PC-9 (cell line): ENCODE data around the gene RHBDD1. TPM values are rescaled to one million over a fixed set of nuclear protein-coding genes. Genes with fewer than 3 reads are reported as not detected.

ENCODE experiments used
- BruUV-seq: library from RNA; stranded (reverse); fragments of 400-500 nt; replicated peaks from 2 replicates; lab custom pipeline; 2021; lab: Mats Ljungman, UMichigan
- CTCF ChIA-PET: fragments of 300-600 bp; sonication (Branson Sonifier 250); formaldehyde crosslinking; loops from one replicate; lab custom pipeline; 2022; ENCODE audit warnings: antibody characterized with exemption; lab: Charles Lee
- POLR2A ChIA-PET: fragments of 300-600 bp; sonication (Branson Sonifier 250); formaldehyde crosslinking; loops from one replicate; lab custom pipeline; 2022; ENCODE audit warnings: antibody characterized with exemption; ENCODE audit not compliant: unreplicated experiment; lab: Charles Lee
- DNase-seq, 2 experiments: peaks; one replicate each; pipeline versions ENCODE4 v3.0.0 to v3.0.0-alpha.2; 2015 to 2022; ENCODE audit warnings: mixed read lengths in 1 of 2
- H2AFZ ChIP-seq: fragments of 200-600 bp; sonication (generic); 2 replicates; pipeline ENCODE4 v1.8.1; 2017; ENCODE audit warnings: antibody characterized with exemption
- H3F3A ChIP-seq: fragments of 200-600 bp; sonication (generic); 2 replicates; pipeline ENCODE4 v1.8.1; 2017; ENCODE audit warnings: antibody characterized with exemption, mild to moderate bottlenecking, low read depth; ENCODE audit not compliant: insufficient read depth
- H3K27ac ChIP-seq: fragments of 200-600 bp; sonication (generic); 2 replicates; pipeline ENCODE4 v1.6.1; 2016; ENCODE audit warnings: mixed run types
- H3K27me3 ChIP-seq: fragments of 200-600 bp; sonication (generic); 2 replicates; pipeline ENCODE4 v1.6.1; 2016; ENCODE audit warnings: low read depth, mixed run types; ENCODE audit not compliant: insufficient read depth
- H3K36me3 ChIP-seq: fragments of 200-600 bp; sonication (generic); 2 replicates; pipeline ENCODE4 v1.6.1; 2016; ENCODE audit warnings: low read depth, mixed run types
- H3K4me1 ChIP-seq: fragments of 200-600 bp; sonication (generic); replicated peaks from 2 replicates; pipeline ENCODE4 v1.6.1; 2016; ENCODE audit warnings: mixed run types; ENCODE audit not compliant: insufficient read depth
- H3K4me2 ChIP-seq: fragments of 200-600 bp; sonication (generic); 2 replicates; pipeline ENCODE4 v1.6.1; 2017; ENCODE audit warnings: mixed run types
- H3K4me3 ChIP-seq: fragments of 200-600 bp; sonication (generic); 2 replicates; pipeline ENCODE4 v1.6.1; 2016; ENCODE audit warnings: mixed run types
- H3K79me2 ChIP-seq: fragments of 200-600 bp; sonication (generic); 2 replicates; pipeline ENCODE4 v1.6.1; 2017; ENCODE audit warnings: low read depth, mixed run types
- H3K9me2 ChIP-seq: fragments of 200-600 bp; sonication (generic); 2 replicates; pipeline ENCODE4 v1.8.1; 2017; ENCODE audit warnings: mild to moderate bottlenecking; ENCODE audit not compliant: insufficient read depth
- H3K9me3 ChIP-seq: fragments of 200-600 bp; sonication (generic); 2 replicates; pipeline ENCODE4 v1.8.1; 2016; ENCODE audit warnings: low read depth; ENCODE audit not compliant: insufficient read depth
- H4K20me1 ChIP-seq: fragments of 200-600 bp; sonication (generic); 2 replicates; pipeline ENCODE4 v1.8.1; 2017; ENCODE audit not compliant: insufficient read depth
- CTCF ChIP-seq: fragments of 200-600 bp; sonication (generic); conservative IDR thresholded peaks from 2 replicates; pipeline ENCODE4 v1.6.1; 2017; ENCODE audit warnings: mixed run types, antibody characterized with exemption, mild to moderate bottlenecking, moderate library complexity
- EZH2 ChIP-seq: fragments of 200-600 bp; sonication (generic); IDR thresholded peaks from 2 replicates; pipeline ENCODE4 v1.8.0; 2017; ENCODE audit warnings: antibody characterized with exemption, low read depth
- intact Hi-C: fragments of 100-400 bp; cut with micrococcal nuclease; formaldehyde crosslinking; loops from one replicate; pipeline ENCODE4 v1.10.0; 2022; ENCODE audit not compliant: unreplicated experiment
- total RNA-seq: library from RNA; stranded (reverse); gene quantifications from 2 replicates; pipeline ENCODE4 v1.2.3, GENCODE V29; 2021

The RHBDD1 gene
- total RNA-seq, 1 experiment from 2014 or later, result 22.3 TPM

GRCh38 chr2:226953206-226953605 is 117.4 kb downstream of the RHBDD1 start:
- CTCF ChIA-PET, result no interaction called here
- Histone ChIP-seq H3K9me3 (no peaks in the 10 kb centered on the region), H3F3A (no peaks in the 10 kb centered on the region), H2AFZ (no peak overlapping the region), H3K4me1 (no peaks in the 10 kb centered on the region), H3K4me2 (no peak overlapping the region), H3K36me3 (no peaks in the 10 kb centered on the region), H3K79me2 (no peaks in the 10 kb centered on the region), H3K4me3 (no peak overlapping the region), H3K27me3 (no peaks in the 10 kb centered on the region), H3K9me2 (no peaks in the 10 kb centered on the region), H4K20me1 (no peaks in the 10 kb centered on the region), H3K27ac (no peak overlapping the region)
- DNase-seq, result no peak
- POLR2A ChIA-PET, result no interaction called here
- no peak for TF ChIP-seq CTCF
- no peak for TF ChIP-seq EZH2
- intact Hi-C loops, result no loop called here
- no TSS peak for BruUV-seq

GRCh38 chr2:226953826-226954225 is 118.0 kb downstream of the RHBDD1 start:
- H3K4me2 ChIP-seq, result no peak overlapping the region
- POLR2A ChIA-PET, result no interaction called here
- CTCF ChIA-PET, result no interaction called here
- no peaks in the 10 kb centered on the region for H4K20me1 ChIP-seq
- H3K4me3 ChIP-seq, result no peak overlapping the region
- no peaks in the 10 kb centered on the region for H3K9me3 ChIP-seq
- H3K27ac ChIP-seq, result no peak overlapping the region
- H3K79me2 ChIP-seq, result no peaks in the 10 kb centered on the region
- intact Hi-C loops, result no loop called here
- H3K36me3 ChIP-seq, result no peaks in the 10 kb centered on the region
- H3K4me1 ChIP-seq, result no peaks in the 10 kb centered on the region
- no peaks in the 10 kb centered on the region for H3K27me3 ChIP-seq
- no TSS peak for BruUV-seq
- H2AFZ ChIP-seq, result no peak overlapping the region
- no peak for DNase-seq
- H3K9me2 ChIP-seq, result no peaks in the 10 kb centered on the region
- no peaks in the 10 kb centered on the region for H3F3A ChIP-seq
- TF ChIP-seq EZH2, result no peak
- no peak for TF ChIP-seq CTCF

- H3K4me1 ChIP-seq, result no peaks in the 10 kb centered on the region
- H3K9me2 ChIP-seq, result no peaks in the 10 kb centered on the region
- no TSS peak for BruUV-seq
- CTCF ChIA-PET, result interaction anchor here (0.5 kb wide), 1 partner anchor 1774 kb away, joined by 4 read pairs; no protein-coding TSS in a partner anchor
- H3F3A ChIP-seq, result no peaks in the 10 kb centered on the region
- no peak overlapping the region for H3K27ac ChIP-seq
- no peaks in the 10 kb centered on the region for H3K27me3 ChIP-seq
- POLR2A ChIA-PET, result no interaction called here
- H3K36me3 ChIP-seq, result no peaks in the 10 kb centered on the region
- DNase-seq, result no peak
- H3K79me2 ChIP-seq, result no peaks in the 10 kb centered on the region
- no peak for TF ChIP-seq EZH2
- TF ChIP-seq CTCF, result no peak
- no peak overlapping the region for H3K4me3 ChIP-seq
- H3K4me2 ChIP-seq, result no peak overlapping the region
- no peaks in the 10 kb centered on the region for H3K9me3 ChIP-seq
- intact Hi-C loops, result no loop called here
- no peak overlapping the region for H2AFZ ChIP-seq
- H4K20me1 ChIP-seq, result no peaks in the 10 kb centered on the region
These were observed 120.8 kb downstream of the RHBDD1 start for GRCh38 chr2:226956659-226957058.
